ENCODE results near the gene APEH. TPM values are rescaled to one million over a fixed set of nuclear protein-coding genes. Genes with fewer than 3 reads are reported as not detected.

Gene APEH
- total and polyA plus RNA-seq, 3 donors from 2014 or later, result 72.3 to 94.5 (median 76.7) TPM

GRCh38 chr3:49732597-49732996 is 58.4 kb downstream of the APEH start:
- no peaks in the 10 kb centered on the region for H3K27me3 ChIP-seq
- WGBS, 2 donors, result 86 to 90% methylated on average over 10 to 11 of the region's 11 CpGs
- no peaks in the 10 kb centered on the region for H3K36me3 ChIP-seq (ENCODE audit: low read depth, missing control alignments)

DNA sequence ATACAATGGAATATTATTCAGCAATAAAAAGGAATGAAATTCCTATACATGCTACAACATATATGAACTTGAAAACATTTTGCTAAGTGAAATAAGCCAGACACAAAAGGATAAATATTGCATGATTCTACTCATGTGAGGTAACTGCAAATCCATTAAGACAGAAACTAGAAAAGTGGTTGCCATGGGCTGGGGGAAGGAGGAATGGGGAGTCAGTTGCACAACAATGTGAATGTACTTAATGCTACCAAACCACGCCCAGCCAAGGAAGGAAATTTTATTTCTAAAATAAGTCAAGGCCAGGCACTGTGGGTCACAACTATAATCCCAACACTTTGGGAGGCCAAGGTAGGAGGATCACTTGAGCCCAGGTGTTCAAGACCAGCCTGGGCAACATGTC is 59.4 kb downstream of the APEH start:
- H3K36me3 ChIP-seq (ENCODE audit: low read depth, missing control alignments), result no peaks in the 10 kb centered on the region
- peak; percentile 5 for DNase-seq
- H3K27ac ChIP-seq, result no peak overlapping the region

More at GRCh38 chr3:49732597-49732996, 58.4 kb downstream of the APEH start:
- no peak overlapping the region for H3K4me3 ChIP-seq
- H3K4me1 ChIP-seq, result no peaks in the 10 kb centered on the region
- intact Hi-C loops (cut with DNase I; ENCODE audit: low total_unique reads), result no loop called here
- no peaks in the 10 kb centered on the region for H3K9me3 ChIP-seq
- DNase-seq, result no peak
- no peak for TF ChIP-seq POLR2A (IDR thresholded peaks at IDR 0.05)
- no peak overlapping the region for H3K27ac ChIP-seq

More for the DNA sequence above, 59.4 kb downstream of the APEH start:
- Histone ChIP-seq H3K4me1 (no peaks in the 10 kb centered on the region), H3K27me3 (no peaks in the 10 kb centered on the region), H3K9me3 (no peaks in the 10 kb centered on the region), H3K4me3 (no peak overlapping the region)
- intact Hi-C loops (cut with DNase I; ENCODE audit: low total_unique reads), result no loop called here
- WGBS, 2 donors, result 77 to 87% methylated on average over 1 of the region's 1 CpG
- TF ChIP-seq CTCF (IDR thresholded peaks at IDR 0.05) (no peak), POLR2A (IDR thresholded peaks at IDR 0.05) (no peak)

Small RNA genes lying within 50 kb of the gene (small RNA-seq; reads per million reads assigned to genes)
- 0 reads per million in 2 donors for gene AMIGO3

Other genes with a start within 250 kb of the APEH start
- gene NICN1, start 245.0 kb upstream of the APEH start, total RNA-seq, result 10 to 100 TPM; 15.1 to 19.4 TPM
- 40.9 TPM for gene NICN1, start 245.0 kb upstream of the APEH start, polyA plus RNA-seq (ENCODE audit: insufficient read depth, low read depth, low replicate concordance)
- 100 to 1,000 TPM; 169 to 216 TPM for gene DAG1, start 204.1 kb upstream of the APEH start, total RNA-seq
- 85.8 TPM for gene DAG1, start 204.1 kb upstream of the APEH start, polyA plus RNA-seq (ENCODE audit: insufficient read depth, low read depth, low replicate concordance)
- 10 to 100 TPM; 18.9 to 25.3 TPM for gene BSN, start 119.9 kb upstream of the APEH start, total RNA-seq
- gene BSN, start 119.9 kb upstream of the APEH start, polyA plus RNA-seq (ENCODE audit: insufficient read depth, low read depth, low replicate concordance), result 9.9 TPM
- gene MST1, start 15.1 kb downstream of the APEH start, total RNA-seq, result 10 to 100 TPM; 60.3 to 67.1 TPM
- 73.4 TPM for gene MST1, start 15.1 kb downstream of the APEH start, polyA plus RNA-seq (ENCODE audit: insufficient read depth, low read depth, low replicate concordance)
- gene RNF123, start 15.2 kb downstream of the APEH start, total RNA-seq, result 10 to 100 TPM; 72.4 to 79.7 TPM
- gene RNF123, start 15.2 kb downstream of the APEH start, polyA plus RNA-seq (ENCODE audit: insufficient read depth, low read depth, low replicate concordance), result 54.7 TPM
- gene AMIGO3, start 45.3 kb downstream of the APEH start, total RNA-seq, result 10 to 100 TPM in 1 of 2 donors, 1 to 10 TPM in 1; 8.8 to 14.8 TPM
- gene AMIGO3, start 45.3 kb downstream of the APEH start, polyA plus RNA-seq (ENCODE audit: insufficient read depth, low read depth, low replicate concordance), result 3.0 TPM
- gene GMPPB, start 49.6 kb downstream of the APEH start, total RNA-seq, result 10 to 100 TPM; 15.7 to 23.4 TPM
- gene GMPPB, start 49.6 kb downstream of the APEH start, polyA plus RNA-seq (ENCODE audit: insufficient read depth, low read depth, low replicate concordance), result 16.8 TPM
- 100 to 1,000 TPM in 1 of 2 donors, 10 to 100 TPM in 1; 97.4 to 134 TPM for gene IP6K1, start 112.2 kb downstream of the APEH start, total RNA-seq
- 96.0 TPM for gene IP6K1, start 112.2 kb downstream of the APEH start, polyA plus RNA-seq (ENCODE audit: insufficient read depth, low read depth, low replicate concordance)
- gene CDHR4, start 125.5 kb downstream of the APEH start, total RNA-seq, result 1 to 10 TPM; 5.5 to 5.9 TPM
- gene CDHR4, start 125.5 kb downstream of the APEH start, polyA plus RNA-seq (ENCODE audit: insufficient read depth, low read depth, low replicate concordance), result 11.7 TPM
- gene INKA1, start 128.9 kb downstream of the APEH start, total RNA-seq, result 1 to 10 TPM; 5.1 to 6.3 TPM
- gene INKA1, start 128.9 kb downstream of the APEH start, polyA plus RNA-seq (ENCODE audit: insufficient read depth, low read depth, low replicate concordance), result 4.0 TPM
- gene UBA7, start 139.6 kb downstream of the APEH start, total RNA-seq, result 10 to 100 TPM; 34.0 to 49.7 TPM
- gene UBA7, start 139.6 kb downstream of the APEH start, polyA plus RNA-seq (ENCODE audit: insufficient read depth, low read depth, low replicate concordance), result 27.2 TPM
- 10 to 100 TPM; 15.8 to 21.3 TPM for gene TRAIP, start 182.2 kb downstream of the APEH start, total RNA-seq
- gene TRAIP, start 182.2 kb downstream of the APEH start, polyA plus RNA-seq (ENCODE audit: insufficient read depth, low read depth, low replicate concordance), result 16.0 TPM
- 1 to 10 TPM; 1.2 to 2.3 TPM for gene CAMKV, start 195.6 kb downstream of the APEH start, total RNA-seq
- 4.0 TPM for gene CAMKV, start 195.6 kb downstream of the APEH start, polyA plus RNA-seq (ENCODE audit: insufficient read depth, low read depth, low replicate concordance)
- gene MST1R, start 229.5 kb downstream of the APEH start, total RNA-seq, result 10 to 100 TPM in 1 of 2 donors, 1 to 10 TPM in 1; 7.6 to 11.2 TPM
- 15.9 TPM for gene MST1R, start 229.5 kb downstream of the APEH start, polyA plus RNA-seq (ENCODE audit: insufficient read depth, low read depth, low replicate concordance)

Measured in testis (tissue), 3 donors.